ENCODE results near the gene RIC8A.
"Not testable (repeated sequence)": the region's sequence is repeated elsewhere in the genome, so short reads cannot be mapped to it uniquely, and the experiment has no call there.

Gene RIC8A

GRCh38 chr11:191490-192478, 15.7 kb upstream of the RIC8A start:
- H3K79me2 ChIP-seq (ENCODE audit: low read length); H3K27me3 ChIP-seq (ENCODE audit: low read depth, low read length); H3K9ac ChIP-seq (ENCODE audit: low read length); H3K4me2 ChIP-seq (ENCODE audit: low read length); H4K20me1 ChIP-seq (ENCODE audit: insufficient read depth, low read length); H3K27ac ChIP-seq (ENCODE audit: low read length); H3K9me3 ChIP-seq (ENCODE audit: insufficient read depth, low read length); H3K4me1 ChIP-seq (ENCODE audit: low read length); H2AFZ ChIP-seq (ENCODE audit: low read depth, low read length); H3K4me3 ChIP-seq (ENCODE audit: low read length); H3K36me3 ChIP-seq (replicated peaks; ENCODE audit: low read depth, low read length): not testable (repeated sequence)
- TF ChIP-seq CTCF (IDR thresholded peaks at IDR 0.05; ENCODE audit: low read depth, low read length): peak; percentile 17; the same call in 1 of the 2 replicates

GRCh38 chr11:192674-193128, 14.8 kb upstream of the RIC8A start, which contains the start of gene SCGB1C1:
Gene SCGB1C1 (plus strand): TSS chr11:193078. CDS start chr11:193100, 22 bp downstream.
- H3K36me3 ChIP-seq (replicated peaks; ENCODE audit: low read depth, low read length); H3K4me3 ChIP-seq (ENCODE audit: low read length); H3K4me2 ChIP-seq (ENCODE audit: low read length); H2AFZ ChIP-seq (ENCODE audit: low read depth, low read length); H3K27me3 ChIP-seq (ENCODE audit: low read depth, low read length); H3K79me2 ChIP-seq (ENCODE audit: low read length); H4K20me1 ChIP-seq (ENCODE audit: insufficient read depth, low read length); H3K4me1 ChIP-seq (ENCODE audit: low read length); H3K9ac ChIP-seq (ENCODE audit: low read length); H3K27ac ChIP-seq (ENCODE audit: low read length); H3K9me3 ChIP-seq (ENCODE audit: insufficient read depth, low read length): not testable (repeated sequence)

GRCh38 chr11:193481-193880, 14.0 kb upstream of the RIC8A start:
- not testable (repeated sequence) for H3K9me3 ChIP-seq (ENCODE audit: insufficient read depth, low read length); H2AFZ ChIP-seq (ENCODE audit: low read depth, low read length); H3K79me2 ChIP-seq (ENCODE audit: low read length); H3K4me1 ChIP-seq (ENCODE audit: low read length); H3K4me3 ChIP-seq (ENCODE audit: low read length); H3K36me3 ChIP-seq (replicated peaks; ENCODE audit: low read depth, low read length); H3K9ac ChIP-seq (ENCODE audit: low read length); H3K4me2 ChIP-seq (ENCODE audit: low read length); H3K27ac ChIP-seq (ENCODE audit: low read length); H4K20me1 ChIP-seq (ENCODE audit: insufficient read depth, low read length); H3K27me3 ChIP-seq (ENCODE audit: low read depth, low read length)

GRCh38 chr11:196786-197731, 10.4 kb upstream of the RIC8A start:
- no peaks in the 10 kb centered on the region for H3K9me3 ChIP-seq (ENCODE audit: insufficient read depth, low read length)
- no peak overlapping the region for H3K4me2 ChIP-seq (ENCODE audit: low read length)
- H3K4me1 ChIP-seq (ENCODE audit: low read length): no peaks in the 10 kb centered on the region
- H3K27ac ChIP-seq (ENCODE audit: low read length): no peak overlapping the region
- H3K79me2 ChIP-seq (ENCODE audit: low read length): no peaks in the 10 kb centered on the region
- H2AFZ ChIP-seq (ENCODE audit: low read depth, low read length): no peak overlapping the region
- TF ChIP-seq EZH2phosphoT487 (IDR thresholded peaks at IDR 0.05; ENCODE audit: low read depth) (no peak), CTCF (IDR thresholded peaks at IDR 0.05; ENCODE audit: low read depth, low read length) (no peak)
- no peak overlapping the region for H3K4me3 ChIP-seq (ENCODE audit: low read length)
- H3K36me3 ChIP-seq (replicated peaks; ENCODE audit: low read depth, low read length): peaks cover 3% of the 10 kb centered on the region
- H4K20me1 ChIP-seq (ENCODE audit: insufficient read depth, low read length): no peaks in the 10 kb centered on the region
- H3K9ac ChIP-seq (ENCODE audit: low read length): no peak overlapping the region
- no peaks in the 10 kb centered on the region for H3K27me3 ChIP-seq (ENCODE audit: low read depth, low read length)
